Thyroid gland (tissue), 4 donors: ENCODE results near the gene TAF11L2.
"Not testable (repeated sequence)": the region's sequence is repeated elsewhere in the genome, so short reads cannot be mapped to it uniquely, and the experiment has no call there.

ENCODE experiments used
- CTCF ChIP-seq, 6 experiments: fragments of 200-600 bp in 3 of 6; fragments of 450-650 bp in 3 of 6; sonication (generic) in 3 of 6; IDR thresholded peaks; one replicate each; pipeline ENCODE4 v1.5.1; 2016 to 2019; ENCODE audit warnings: antibody characterized with exemption in 6 of 6, mild to moderate bottlenecking in 2 of 6, inconsistent platforms in 1 of 6, moderate library complexity in 1 of 6
- POLR2A ChIP-seq, 2 donors: fragments of 450-650 bp; IDR thresholded peaks; one replicate each; pipeline ENCODE4 v1.6.1; 2017; ENCODE audit warnings: antibody characterized with exemption in 2 of 2, mild to moderate bottlenecking in 2 of 2, moderate library complexity in 1 of 2

DNA sequence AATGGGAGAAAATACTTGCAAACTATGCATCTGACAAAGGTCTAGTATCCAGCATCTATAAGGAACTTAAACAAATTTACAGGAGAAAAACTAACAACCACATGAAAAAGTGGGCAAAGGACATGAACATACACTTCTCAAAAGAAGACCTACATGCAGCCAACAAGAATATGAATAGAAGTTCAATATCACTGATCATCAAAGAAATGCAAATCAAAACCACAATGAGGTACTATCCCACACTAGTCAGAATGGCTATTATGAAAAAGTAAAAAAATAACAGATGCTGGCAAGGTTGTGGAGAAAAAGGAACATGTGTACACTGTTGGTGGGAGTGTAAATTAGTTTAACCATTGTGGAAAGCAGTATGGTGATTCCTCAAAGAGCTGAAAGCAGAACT, 23.0 kb upstream of the TAF11L2 start:
- not testable (repeated sequence) for TF ChIP-seq CTCF, POLR2A (IDR thresholded peaks at IDR 0.05)
